HL-60 (cell line): ENCODE results near the gene SLC30A4.

ENCODE experiments used
- DNase-seq, 2 experiments: peaks; one replicate each; pipeline ENCODE4 v3.0.0-alpha.2; 2010 to 2020; ENCODE audit warnings: low read depth in 1 of 2, low spot score in 1 of 2
- H3K27ac ChIP-seq: fragments of 250-450 bp; sonication (Bioruptor Pico); replicated peaks from 2 replicates; pipeline ENCODE4 v1.5.1; 2020; ENCODE audit warnings: mild to moderate bottlenecking, moderate library complexity
- H3K27me3 ChIP-seq: fragments of 250-450 bp; sonication (Bioruptor Pico); 2 replicates; pipeline ENCODE4 v1.5.1; 2021; ENCODE audit warnings: mild to moderate bottlenecking, moderate library complexity; ENCODE audit not compliant: insufficient read depth, poor library complexity, severe bottlenecking
- H3K4me3 ChIP-seq: replicated peaks from 2 replicates; pipeline ENCODE4 v1.5.1; 2011; ENCODE audit warnings: mild to moderate bottlenecking, control low read depth, low read length; ENCODE audit not compliant: insufficient read depth
- GABPA ChIP-seq: IDR thresholded peaks from 2 replicates; pipeline ENCODE4 v1.6.1; 2012; ENCODE audit warnings: low read depth
- POLR2AphosphoS5 ChIP-seq: IDR thresholded peaks from 2 replicates; pipeline ENCODE4 v1.6.1; 2012; ENCODE audit warnings: low read depth
- SPI1 ChIP-seq: IDR thresholded peaks from 2 replicates; pipeline ENCODE4 v1.6.1; 2012; ENCODE audit warnings: low read depth, mild to moderate bottlenecking, borderline replicate concordance
- TF ChIP-seq, protein P1 (sequence below): IDR thresholded peaks from 2 replicates; pipeline ENCODE4 v1.6.1; 2012; ENCODE audit warnings: low read depth; ENCODE audit not compliant: insufficient replicate concordance
- TF ChIP-seq, protein P2 (sequence below): IDR thresholded peaks from one replicate; pipeline ENCODE4 v1.5.1; 2011; ENCODE audit warnings: low read length, control low read depth, inconsistent platforms; ENCODE audit not compliant: insufficient read depth

Gene SLC30A4

DNA sequence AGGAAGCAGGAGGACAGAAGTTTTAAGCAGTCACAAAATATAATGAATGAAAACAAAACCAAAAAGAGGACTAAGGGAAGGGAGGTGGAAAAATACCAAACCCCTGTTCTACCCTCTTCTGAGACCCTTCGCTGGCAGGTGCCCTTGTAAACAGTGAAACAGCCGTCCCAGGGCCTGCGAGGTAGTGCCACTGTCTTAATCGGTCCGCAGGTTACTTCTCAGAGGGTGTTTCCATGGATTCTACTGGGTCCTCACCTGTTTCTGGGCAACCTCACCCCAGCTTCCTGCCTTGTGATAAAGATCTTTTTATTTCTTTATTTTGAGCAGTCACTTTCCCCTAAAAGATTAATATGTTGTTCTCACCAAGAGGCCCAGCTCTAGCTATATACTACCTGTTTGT is 65.3 kb downstream of the SLC30A4 start:
- 0 out of 2 replicates have a peak overlapping the region, but pooled peaks have one; percentile 11 for H3K27ac ChIP-seq
- DNase-seq, result no peak
- TF ChIP-seq, protein P1, sequence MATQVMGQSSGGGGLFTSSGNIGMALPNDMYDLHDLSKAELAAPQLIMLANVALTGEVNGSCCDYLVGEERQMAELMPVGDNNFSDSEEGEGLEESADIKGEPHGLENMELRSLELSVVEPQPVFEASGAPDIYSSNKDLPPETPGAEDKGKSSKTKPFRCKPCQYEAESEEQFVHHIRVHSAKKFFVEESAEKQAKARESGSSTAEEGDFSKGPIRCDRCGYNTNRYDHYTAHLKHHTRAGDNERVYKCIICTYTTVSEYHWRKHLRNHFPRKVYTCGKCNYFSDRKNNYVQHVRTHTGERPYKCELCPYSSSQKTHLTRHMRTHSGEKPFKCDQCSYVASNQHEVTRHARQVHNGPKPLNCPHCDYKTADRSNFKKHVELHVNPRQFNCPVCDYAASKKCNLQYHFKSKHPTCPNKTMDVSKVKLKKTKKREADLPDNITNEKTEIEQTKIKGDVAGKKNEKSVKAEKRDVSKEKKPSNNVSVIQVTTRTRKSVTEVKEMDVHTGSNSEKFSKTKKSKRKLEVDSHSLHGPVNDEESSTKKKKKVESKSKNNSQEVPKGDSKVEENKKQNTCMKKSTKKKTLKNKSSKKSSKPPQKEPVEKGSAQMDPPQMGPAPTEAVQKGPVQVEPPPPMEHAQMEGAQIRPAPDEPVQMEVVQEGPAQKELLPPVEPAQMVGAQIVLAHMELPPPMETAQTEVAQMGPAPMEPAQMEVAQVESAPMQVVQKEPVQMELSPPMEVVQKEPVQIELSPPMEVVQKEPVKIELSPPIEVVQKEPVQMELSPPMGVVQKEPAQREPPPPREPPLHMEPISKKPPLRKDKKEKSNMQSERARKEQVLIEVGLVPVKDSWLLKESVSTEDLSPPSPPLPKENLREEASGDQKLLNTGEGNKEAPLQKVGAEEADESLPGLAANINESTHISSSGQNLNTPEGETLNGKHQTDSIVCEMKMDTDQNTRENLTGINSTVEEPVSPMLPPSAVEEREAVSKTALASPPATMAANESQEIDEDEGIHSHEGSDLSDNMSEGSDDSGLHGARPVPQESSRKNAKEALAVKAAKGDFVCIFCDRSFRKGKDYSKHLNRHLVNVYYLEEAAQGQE, result no peak
- TF ChIP-seq, protein P2, sequence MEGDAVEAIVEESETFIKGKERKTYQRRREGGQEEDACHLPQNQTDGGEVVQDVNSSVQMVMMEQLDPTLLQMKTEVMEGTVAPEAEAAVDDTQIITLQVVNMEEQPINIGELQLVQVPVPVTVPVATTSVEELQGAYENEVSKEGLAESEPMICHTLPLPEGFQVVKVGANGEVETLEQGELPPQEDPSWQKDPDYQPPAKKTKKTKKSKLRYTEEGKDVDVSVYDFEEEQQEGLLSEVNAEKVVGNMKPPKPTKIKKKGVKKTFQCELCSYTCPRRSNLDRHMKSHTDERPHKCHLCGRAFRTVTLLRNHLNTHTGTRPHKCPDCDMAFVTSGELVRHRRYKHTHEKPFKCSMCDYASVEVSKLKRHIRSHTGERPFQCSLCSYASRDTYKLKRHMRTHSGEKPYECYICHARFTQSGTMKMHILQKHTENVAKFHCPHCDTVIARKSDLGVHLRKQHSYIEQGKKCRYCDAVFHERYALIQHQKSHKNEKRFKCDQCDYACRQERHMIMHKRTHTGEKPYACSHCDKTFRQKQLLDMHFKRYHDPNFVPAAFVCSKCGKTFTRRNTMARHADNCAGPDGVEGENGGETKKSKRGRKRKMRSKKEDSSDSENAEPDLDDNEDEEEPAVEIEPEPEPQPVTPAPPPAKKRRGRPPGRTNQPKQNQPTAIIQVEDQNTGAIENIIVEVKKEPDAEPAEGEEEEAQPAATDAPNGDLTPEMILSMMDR, result no peak
- no peak overlapping the region for H3K4me3 ChIP-seq
- H3K27me3 ChIP-seq, result no peaks in the 10 kb centered on the region

DNA sequence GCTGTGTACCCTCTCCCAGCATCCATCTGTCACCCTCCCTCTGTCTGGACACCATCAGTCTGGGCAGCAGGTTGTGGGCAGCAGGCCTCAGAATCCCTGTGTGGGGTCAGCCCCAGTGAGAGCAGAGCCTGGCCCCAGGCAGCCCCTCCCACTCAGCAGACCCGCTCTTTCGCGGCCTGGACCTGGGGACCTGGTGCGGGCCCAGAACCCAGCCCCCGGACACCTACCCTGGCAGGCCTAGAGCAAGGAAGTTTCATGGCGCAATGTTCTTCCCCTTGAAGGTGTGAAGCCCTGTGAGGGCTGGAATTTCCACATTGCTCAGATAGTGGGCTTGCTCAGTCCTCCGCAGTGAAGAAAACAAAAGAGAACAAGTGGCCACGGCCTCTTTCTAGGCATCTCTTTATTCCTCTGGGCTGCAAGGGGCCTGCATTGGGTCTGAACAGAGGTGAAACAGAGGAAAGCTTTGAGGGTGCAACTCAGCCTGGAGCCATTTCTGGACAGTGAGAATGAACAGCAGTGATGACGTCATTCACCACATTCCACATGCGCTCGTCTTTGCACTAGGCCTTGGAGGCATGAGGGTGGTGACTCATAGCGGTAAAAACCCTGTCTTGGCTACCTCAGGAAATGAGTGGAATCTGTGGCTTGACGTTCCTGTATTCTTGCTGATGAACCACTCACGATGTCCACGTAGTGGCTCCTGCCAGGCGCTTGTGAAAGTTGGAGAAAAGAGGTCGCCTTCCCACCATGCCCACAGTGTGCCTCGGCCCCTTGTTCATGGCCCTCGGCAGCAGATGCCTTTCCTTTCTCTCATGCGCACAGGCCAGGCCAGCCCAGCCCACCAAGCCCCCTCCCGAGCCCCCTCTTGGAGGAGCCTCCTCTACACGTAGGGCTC is 66.1 kb downstream of the SLC30A4 start:
- peak overlapping the region; percentile 11; the same call in 1 of the 2 replicates for H3K27ac ChIP-seq
- no peaks in the 10 kb centered on the region for H3K27me3 ChIP-seq
- no peak overlapping the region; the same call in 1 of the 2 replicates for H3K4me3 ChIP-seq
- TF ChIP-seq POLR2AphosphoS5, result 0 out of 2 replicates have a peak, but pooled peaks have one; percentile 29
- TF ChIP-seq, protein P1, result no peak
- peak; percentile 88 to 90 for DNase-seq

DNA sequence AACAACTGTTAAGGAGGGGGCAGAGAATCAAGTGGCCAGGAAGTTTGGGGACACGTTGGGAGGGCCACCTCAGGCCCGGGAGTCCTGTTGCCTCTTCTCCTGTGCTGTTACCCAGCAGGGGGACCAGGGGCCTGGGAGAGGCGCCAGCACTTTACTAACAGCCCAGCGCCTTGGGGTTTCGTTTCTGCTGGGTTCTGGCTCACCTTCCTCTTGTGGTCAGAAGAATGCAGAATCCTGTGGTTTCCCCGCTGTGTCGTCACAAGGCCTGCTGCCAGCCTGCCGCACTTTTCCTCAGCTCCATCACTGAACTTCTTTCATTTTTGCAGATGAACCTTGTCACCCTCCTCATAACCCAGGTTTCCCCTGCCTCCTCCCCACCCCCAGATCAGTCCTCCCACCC is 67.7 kb downstream of the SLC30A4 start:
- no peak overlapping the region for H3K4me3 ChIP-seq
- peak; percentile 66 to 89 for DNase-seq
- H3K27ac ChIP-seq, result no peak overlapping the region
- TF ChIP-seq, protein P2, result no peak
- TF ChIP-seq, protein P1, result no peak
- TF ChIP-seq POLR2AphosphoS5, result no peak
- TF ChIP-seq SPI1, result no peak
- no peak for TF ChIP-seq GABPA
- no peaks in the 10 kb centered on the region for H3K27me3 ChIP-seq
